NCI-H2081 (cell line): ENCODE measurements around the gene ST8SIA1.

Source experiments
- DNase-seq, 2 experiments: peaks; one replicate each; lab custom pipeline; 2025; lab: John Stamatoyannopoulos, UW

The ST8SIA1 gene

GRCh38 chr12:22283508-22283907 is 51.0 kb downstream of the ST8SIA1 start:
- DNase-seq: no peak

DNA sequence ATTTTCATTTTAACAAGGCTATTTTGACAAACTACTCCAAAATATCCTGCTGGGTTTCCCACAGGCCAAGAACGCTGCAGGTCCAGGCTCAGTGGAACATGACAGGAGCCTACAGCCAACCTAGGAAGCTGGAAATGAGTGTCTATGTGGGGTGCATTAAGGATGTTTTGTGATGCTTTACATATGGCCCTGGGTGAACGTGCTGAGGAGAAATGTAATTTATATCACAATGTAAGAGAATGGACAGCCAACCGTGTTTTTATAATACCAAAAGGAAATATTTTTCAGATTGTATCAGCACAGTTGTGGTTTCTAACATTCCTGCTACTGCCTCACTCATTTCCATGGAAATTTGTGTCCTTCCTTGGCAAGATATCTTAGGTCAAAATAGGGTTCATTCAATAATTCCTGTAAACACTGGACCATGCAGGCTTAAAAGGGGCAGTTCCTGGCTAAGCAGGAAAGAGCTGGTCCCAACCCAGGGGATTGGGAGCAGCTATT is 51.5 kb downstream of the ST8SIA1 start:
- DNase-seq: no peak

GRCh38 chr12:22282283-22282682 is 52.2 kb downstream of the ST8SIA1 start:
- DNase-seq: no peak

- no peak for DNase-seq
Measured at GRCh38 chr12:22276867-22277266, 57.6 kb downstream of the ST8SIA1 start.

- DNase-seq: no peak
Measured at GRCh38 chr12:22276313-22276712, 58.2 kb downstream of the ST8SIA1 start.

- no peak for DNase-seq
Measured at GRCh38 chr12:22275843-22276242, 58.7 kb downstream of the ST8SIA1 start.

DNA sequence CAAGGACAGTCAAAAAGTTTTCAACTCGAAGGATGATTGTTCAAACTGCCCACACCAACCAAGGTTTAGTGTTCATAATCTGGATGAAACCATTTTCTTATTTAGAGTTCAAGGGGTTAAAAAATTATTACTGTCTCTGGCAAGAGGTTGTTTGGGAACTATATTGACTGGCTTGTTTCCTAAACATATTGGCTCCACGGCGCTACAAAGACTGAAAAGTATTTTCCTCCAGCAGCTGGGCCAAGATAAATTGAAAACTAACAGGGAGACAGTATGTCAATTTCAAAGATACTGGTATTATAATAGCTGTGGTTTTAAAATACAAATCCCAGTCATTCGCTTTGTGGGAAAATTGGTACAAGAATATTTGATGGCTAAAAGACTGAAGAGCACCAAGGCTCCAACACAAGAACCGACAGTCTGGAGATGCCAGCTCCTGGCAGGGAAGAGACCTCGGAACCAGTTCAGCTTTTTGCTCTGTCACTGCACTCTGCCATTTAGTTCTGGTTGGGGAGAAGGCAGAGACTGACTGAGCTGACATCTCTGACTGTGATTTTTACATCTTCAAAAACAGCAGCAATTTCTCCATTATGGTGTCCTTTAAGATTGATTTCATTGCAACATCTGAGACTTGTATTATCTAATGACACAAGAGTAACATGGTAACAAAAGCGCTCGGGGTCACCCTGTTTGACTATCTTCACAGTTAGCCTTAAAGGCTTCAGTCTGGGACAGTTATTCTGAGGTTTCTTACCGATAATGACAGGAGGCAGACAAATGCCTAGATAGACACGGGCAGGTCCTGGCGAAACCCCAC is 62.0 kb downstream of the ST8SIA1 start:
- DNase-seq: no peak

DNA sequence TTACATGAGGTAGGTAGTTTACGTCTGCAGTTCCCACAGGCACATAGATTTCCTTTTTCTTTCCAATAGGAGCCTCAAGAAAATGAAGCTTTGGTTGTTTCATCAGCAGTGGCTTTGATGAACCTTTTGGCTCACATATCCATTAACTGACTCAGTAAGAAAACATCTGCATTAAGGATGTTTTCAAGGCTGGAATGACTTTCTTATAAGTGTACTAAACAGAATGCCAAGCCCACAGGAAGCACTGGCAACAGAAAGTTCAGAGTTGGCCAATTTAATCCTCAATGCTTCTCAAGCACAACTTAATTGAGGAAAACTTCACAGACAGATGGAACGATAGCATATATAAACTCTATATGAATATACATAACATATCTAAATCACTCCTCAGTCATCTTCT is 63.5 kb downstream of the ST8SIA1 start:
- no peak for DNase-seq

DNA sequence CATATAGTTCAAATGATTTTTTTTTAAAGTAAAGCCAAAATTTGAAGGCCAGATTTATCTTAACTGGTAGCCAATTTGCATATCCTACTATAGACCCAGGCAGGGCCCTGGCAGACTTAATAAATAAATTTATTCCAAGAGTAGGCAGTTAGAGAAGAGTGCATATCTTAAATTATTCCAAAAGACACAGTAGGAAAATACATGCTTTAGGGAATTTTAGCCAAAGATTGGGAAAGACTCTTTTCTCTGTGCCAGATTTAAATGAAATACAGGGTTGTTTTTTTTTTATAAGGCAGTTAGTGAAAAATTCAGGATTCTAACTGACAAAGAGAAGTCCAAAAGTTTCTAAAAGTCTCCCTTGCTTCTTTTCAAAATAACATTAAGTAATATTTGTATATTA is 65.5 kb downstream of the ST8SIA1 start:
- DNase-seq: no peak

GRCh38 chr12:22268406-22268805 is 66.1 kb downstream of the ST8SIA1 start:
- DNase-seq: no peak

- DNase-seq: no peak
Measured at GRCh38 chr12:22266101-22266500, 68.4 kb downstream of the ST8SIA1 start.

- no peak for DNase-seq
Measured at GRCh38 chr12:22264380-22264779, 70.1 kb downstream of the ST8SIA1 start.

DNA sequence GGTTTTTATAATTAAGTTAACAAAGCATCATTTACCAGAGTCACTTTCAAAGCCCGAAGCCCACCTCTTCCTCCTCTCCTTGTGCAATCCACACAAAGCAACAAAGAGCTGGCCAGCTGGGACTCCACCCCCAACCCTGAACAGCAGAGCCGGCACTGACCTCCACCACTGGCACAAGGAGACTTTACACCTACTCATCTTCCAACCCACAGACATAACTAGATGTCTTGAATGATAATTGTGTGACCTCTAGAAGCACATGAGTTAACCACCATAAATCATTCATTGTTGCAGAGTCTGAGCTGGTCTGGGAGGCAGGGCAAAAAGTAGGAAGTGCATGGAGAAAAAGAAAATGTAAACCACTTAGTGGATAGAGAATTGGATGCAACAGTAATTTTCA is 72.2 kb downstream of the ST8SIA1 start:
- DNase-seq: no peak

DNA sequence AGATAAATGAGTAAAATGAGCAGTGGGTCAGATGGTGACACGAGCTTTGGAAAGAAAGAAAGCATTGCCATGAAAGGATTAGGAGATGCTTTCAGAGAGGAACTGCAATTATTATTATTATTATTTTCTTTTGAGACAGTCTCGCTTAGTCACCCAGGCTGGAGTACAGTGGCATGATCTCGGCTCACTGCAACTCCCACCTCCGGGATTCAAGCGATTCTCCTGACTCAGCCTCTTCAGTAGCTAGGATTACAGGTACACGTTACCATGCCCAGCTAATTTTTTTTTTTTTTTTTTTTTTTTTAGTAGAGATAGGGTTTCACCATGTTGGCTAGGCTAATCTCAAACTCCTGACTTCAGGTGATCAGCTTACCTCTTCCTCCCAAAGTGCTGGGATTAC is 77.4 kb downstream of the ST8SIA1 start:
- no peak for DNase-seq

DNA sequence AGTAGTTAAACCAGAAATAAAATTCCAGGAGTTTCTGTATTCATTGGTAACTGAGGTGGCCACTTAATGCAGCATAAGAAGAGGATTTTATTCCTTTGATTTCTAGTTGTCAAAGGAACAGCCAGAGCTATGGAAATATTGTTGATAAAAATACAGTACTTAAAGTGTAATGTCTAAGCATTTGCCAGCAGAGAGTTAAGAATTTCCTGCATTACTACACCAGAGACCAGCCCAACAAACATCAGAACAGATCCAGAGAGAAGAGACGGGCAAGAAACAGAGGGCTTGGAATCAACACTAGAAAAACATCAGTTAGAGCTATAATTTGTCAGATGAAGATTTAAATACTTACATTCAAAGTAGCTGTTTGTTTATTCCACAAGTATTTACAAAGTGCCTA is 77.9 kb downstream of the ST8SIA1 start:
- no peak for DNase-seq

- no peak for DNase-seq
Measured at GRCh38 chr12:22256041-22256441, 78.5 kb downstream of the ST8SIA1 start.

DNA sequence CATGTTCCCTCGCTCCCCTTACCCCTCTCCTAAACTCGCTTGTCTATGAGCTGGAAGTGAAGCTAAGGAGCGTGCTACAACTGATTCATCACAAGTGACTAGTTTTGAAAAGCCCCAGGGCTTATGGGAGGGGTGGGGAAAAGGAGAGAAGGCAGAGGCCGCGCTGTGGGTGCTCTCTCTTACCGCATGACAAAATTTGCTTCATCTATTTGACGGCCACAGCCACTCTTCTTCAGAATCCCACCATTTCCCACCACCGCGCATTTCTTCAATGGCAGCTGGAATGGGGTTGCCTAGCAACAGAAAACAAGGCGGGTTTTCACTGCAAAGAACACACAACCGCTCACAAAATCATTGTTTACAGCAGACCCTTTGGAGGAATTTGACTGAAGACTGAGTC is 79.4 kb downstream of the ST8SIA1 start:
- no peak for DNase-seq

- DNase-seq: no peak
Measured at GRCh38 chr12:22254478-22254877, 80.0 kb downstream of the ST8SIA1 start.

DNA sequence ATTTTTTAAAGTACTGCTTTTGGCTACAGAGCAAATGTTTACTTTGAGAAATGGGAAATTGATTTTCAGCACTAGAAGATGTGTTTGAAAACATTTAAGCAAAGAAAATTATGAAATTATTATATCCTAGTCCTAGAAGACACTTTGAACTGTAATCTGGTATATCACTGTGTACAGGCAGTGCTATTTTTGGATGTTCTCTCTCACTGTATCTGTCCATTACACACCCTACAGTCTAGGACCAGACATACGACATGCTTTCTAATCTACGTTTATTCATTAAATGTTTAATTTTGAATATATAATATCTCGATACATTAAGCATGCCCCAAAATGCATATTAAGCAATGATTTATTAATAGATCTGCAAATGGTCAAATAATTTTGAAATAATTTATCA is 82.5 kb downstream of the ST8SIA1 start:
- no peak for DNase-seq

DNA sequence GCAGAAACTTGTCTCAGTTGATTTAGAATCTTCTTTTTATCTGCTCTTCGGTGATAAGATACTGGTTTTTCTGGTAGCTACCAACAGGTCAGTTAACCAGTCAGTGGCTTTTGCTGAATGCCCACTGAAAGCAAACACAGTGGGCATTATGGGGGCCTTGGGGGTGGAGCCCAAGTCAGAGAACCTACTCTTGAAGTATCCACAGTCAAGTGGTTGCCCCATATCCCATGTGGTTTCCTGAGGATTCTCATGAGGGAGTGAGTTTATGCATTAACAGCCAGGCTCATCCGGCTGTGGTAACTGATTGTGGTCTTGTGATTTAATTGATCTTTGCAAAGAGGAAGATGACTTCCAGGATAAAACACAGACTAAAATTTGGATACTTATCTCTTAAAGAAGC is 83.7 kb downstream of the ST8SIA1 start:
- no peak for DNase-seq

GRCh38 chr12:22248571-22249115 is 85.9 kb downstream of the ST8SIA1 start:
- DNase-seq: no peak

GRCh38 chr12:22248121-22248520 is 86.4 kb downstream of the ST8SIA1 start:
- DNase-seq: no peak

DNA sequence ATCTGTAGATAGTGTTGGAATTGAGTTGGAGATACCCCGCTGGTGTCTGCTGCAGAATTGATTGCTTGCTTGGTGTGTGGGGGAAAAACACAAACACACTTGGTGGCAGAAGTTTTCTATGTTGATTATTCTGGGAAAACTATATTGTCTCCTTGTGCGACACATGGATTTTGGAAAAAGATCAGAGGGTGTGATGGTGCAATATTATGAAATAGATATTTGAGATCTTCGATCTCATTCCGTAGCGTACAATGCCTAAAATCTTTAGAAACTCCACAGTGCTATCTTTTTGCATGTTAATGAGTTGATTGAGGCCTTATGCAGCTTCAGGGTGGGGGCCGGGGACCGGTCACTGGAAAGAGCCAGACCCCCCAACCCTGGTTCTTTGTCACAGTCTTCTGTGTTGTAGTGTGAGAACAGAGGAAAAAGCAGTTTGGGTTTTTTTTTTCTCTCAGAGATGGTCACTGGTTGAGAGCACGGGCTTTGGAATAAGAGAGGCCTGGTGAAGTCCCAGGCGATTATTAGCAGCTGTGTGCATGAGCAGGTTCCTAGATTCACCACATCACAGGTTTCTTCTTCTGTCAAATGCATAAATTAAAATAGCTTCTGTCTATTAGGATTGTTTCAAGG is 88.2 kb downstream of the ST8SIA1 start:
- DNase-seq: no peak
